Mucosa of stomach (tissue), 1 donor: Measurements from ENCODE around the gene NRARP.
"Not testable (repeated sequence)": the region's sequence is repeated elsewhere in the genome, so short reads cannot be mapped to it uniquely, and the experiment has no call there.

Experiments
- H3K27me3 ChIP-seq: one replicate; pipeline ENCODE4 v1.7.0; 2013; ENCODE audit warnings: mild to moderate bottlenecking, low read length; ENCODE audit not compliant: control insufficient read depth, insufficient read depth
- H3K36me3 ChIP-seq: one replicate; pipeline ENCODE4 v1.7.0; 2013; ENCODE audit warnings: low read length; ENCODE audit not compliant: control insufficient read depth, insufficient read depth
- H3K4me1 ChIP-seq: one replicate; pipeline ENCODE4 v1.7.0; 2013; ENCODE audit warnings: mild to moderate bottlenecking, low read length; ENCODE audit not compliant: control insufficient read depth, insufficient read depth
- H3K4me3 ChIP-seq: one replicate; pipeline ENCODE4 v1.7.0; 2013; ENCODE audit warnings: low read length
- H3K9ac ChIP-seq: one replicate; pipeline ENCODE4 v1.7.0; 2013; ENCODE audit warnings: mild to moderate bottlenecking, low read length, moderate library complexity
- H3K9me3 ChIP-seq: one replicate; pipeline ENCODE4 v1.7.0; 2013; ENCODE audit warnings: mild to moderate bottlenecking, low read length, moderate library complexity; ENCODE audit not compliant: control insufficient read depth
- donor health status: Pancreatic carcinoma.

NRARP gene

GRCh38 chr9:137302118-137302448 is at the start of gene NRARP:
TSS of gene NRARP (minus strand) at chr9:137302271. CDS start at chr9:137301928, 343 bp downstream.
- Histone ChIP-seq H3K27me3 (peaks cover 44% of the 10 kb centered on the region), H3K4me1 (peaks cover 72% of the 10 kb centered on the region), H3K36me3 (no peaks in the 10 kb centered on the region), H3K4me3 (no peak within 1 kb of the TSS), H3K9me3 (no peaks in the 10 kb centered on the region), H3K9ac (peak within 1 kb of the TSS; percentile 59)

GRCh38 chr9:137350696-137351584 is 48.9 kb upstream of the NRARP start:
- Histone ChIP-seq H3K4me3 (no peak overlapping the region), H3K9ac (no peak overlapping the region), H3K36me3 (no peaks in the 10 kb centered on the region), H3K9me3 (no peaks in the 10 kb centered on the region), H3K4me1 (no peaks in the 10 kb centered on the region), H3K27me3 (no peaks in the 10 kb centered on the region)

GRCh38 chr9:137349471-137350033 is 47.5 kb upstream of the NRARP start:
- no peak overlapping the region for H3K4me3 ChIP-seq
- no peaks in the 10 kb centered on the region for H3K9me3 ChIP-seq
- no peaks in the 10 kb centered on the region for H3K4me1 ChIP-seq
- H3K36me3 ChIP-seq: no peaks in the 10 kb centered on the region
- no peak overlapping the region for H3K9ac ChIP-seq
- no peaks in the 10 kb centered on the region for H3K27me3 ChIP-seq

GRCh38 chr9:137348769-137349470 is 46.8 kb upstream of the NRARP start:
- no peak overlapping the region for H3K4me3 ChIP-seq
- no peaks in the 10 kb centered on the region for H3K27me3 ChIP-seq
- no peaks in the 10 kb centered on the region for H3K4me1 ChIP-seq
- no peaks in the 10 kb centered on the region for H3K9me3 ChIP-seq
- H3K9ac ChIP-seq: no peak overlapping the region
- no peaks in the 10 kb centered on the region for H3K36me3 ChIP-seq

GRCh38 chr9:137347928-137348327 is 45.9 kb upstream of the NRARP start:
- no peak overlapping the region for H3K9ac ChIP-seq
- H3K36me3 ChIP-seq: no peaks in the 10 kb centered on the region

GRCh38 chr9:137342482-137342881 is 40.4 kb upstream of the NRARP start:
- H3K4me3 ChIP-seq: no peak overlapping the region
- no peak overlapping the region for H3K9ac ChIP-seq
- H3K36me3 ChIP-seq: no peaks in the 10 kb centered on the region
- H3K9me3 ChIP-seq: no peaks in the 10 kb centered on the region
- H3K4me1 ChIP-seq: no peaks in the 10 kb centered on the region
- no peaks in the 10 kb centered on the region for H3K27me3 ChIP-seq

More at GRCh38 chr9:137347928-137348327, 45.9 kb upstream of the NRARP start:
- no peak overlapping the region for H3K4me3 ChIP-seq
- H3K9me3 ChIP-seq: no peaks in the 10 kb centered on the region
- H3K4me1 ChIP-seq: no peaks in the 10 kb centered on the region
- no peaks in the 10 kb centered on the region for H3K27me3 ChIP-seq

GRCh38 chr9:137341227-137341626 is 39.2 kb upstream of the NRARP start:
- Histone ChIP-seq H3K9ac (no peak overlapping the region), H3K4me3 (no peak overlapping the region), H3K36me3 (no peaks in the 10 kb centered on the region), H3K4me1 (no peaks in the 10 kb centered on the region), H3K27me3 (no peaks in the 10 kb centered on the region), H3K9me3 (no peaks in the 10 kb centered on the region)

GRCh38 chr9:137339908-137340462 is 37.9 kb upstream of the NRARP start:
- not testable (repeated sequence) for H3K9ac ChIP-seq, H3K4me3 ChIP-seq, H3K27me3 ChIP-seq, H3K9me3 ChIP-seq, H3K36me3 ChIP-seq, H3K4me1 ChIP-seq

- H3K36me3 ChIP-seq: no peaks in the 10 kb centered on the region
- no peaks in the 10 kb centered on the region for H3K9me3 ChIP-seq
- H3K27me3 ChIP-seq: no peaks in the 10 kb centered on the region
- no peak overlapping the region for H3K9ac ChIP-seq
- no peak overlapping the region for H3K4me3 ChIP-seq
- no peaks in the 10 kb centered on the region for H3K4me1 ChIP-seq
Observed at GRCh38 chr9:137339045-137339907, 37.2 kb upstream of the NRARP start.

- H3K4me1 ChIP-seq: no peaks in the 10 kb centered on the region
- no peaks in the 10 kb centered on the region for H3K27me3 ChIP-seq
- H3K9me3 ChIP-seq: no peaks in the 10 kb centered on the region
- H3K9ac ChIP-seq: no peak overlapping the region
- H3K4me3 ChIP-seq: no peak overlapping the region
- no peaks in the 10 kb centered on the region for H3K36me3 ChIP-seq
Observed at GRCh38 chr9:137336735-137337134, 34.7 kb upstream of the NRARP start.

GRCh38 chr9:137333016-137333671 is 31.1 kb upstream of the NRARP start:
- Histone ChIP-seq H3K4me3 (no peak overlapping the region), H3K27me3 (no peaks in the 10 kb centered on the region), H3K4me1 (no peaks in the 10 kb centered on the region), H3K9me3 (no peaks in the 10 kb centered on the region), H3K36me3 (no peaks in the 10 kb centered on the region), H3K9ac (no peak overlapping the region)
